Measurements from ENCODE around the gene SRD5A1. TPM values are rescaled to one million over a fixed set of nuclear protein-coding genes. Genes with fewer than 3 reads are reported as not detected.

The SRD5A1 gene
- total RNA-seq, 1 donor from 2014 or later: 21.6 TPM

GRCh38 chr5:6597557-6597956 lies 35.7 kb upstream of the SRD5A1 start:
- Mint-ChIP-seq H3K27me3 (ENCODE audit: unreplicated experiment) (no peaks in the 10 kb centered on the region), H3K4me1 (ENCODE audit: unreplicated experiment) (no peaks in the 10 kb centered on the region), H3K36me3 (ENCODE audit: low read depth, unreplicated experiment) (peaks cover 51% of the 10 kb centered on the region), H3K4me3 (ENCODE audit: unreplicated experiment) (no peak overlapping the region), H3K9me3 (ENCODE audit: unreplicated experiment) (no peaks in the 10 kb centered on the region), H3K27ac (ENCODE audit: unreplicated experiment) (no peak overlapping the region)
- DNase-seq (ENCODE audit: low spot score): no peak
- TF ChIP-seq CTCF (IDR thresholded peaks at IDR 0.05; ENCODE audit: unreplicated experiment): no peak

- Mint-ChIP-seq H3K9me3 (ENCODE audit: unreplicated experiment) (no peaks in the 10 kb centered on the region), H3K27ac (ENCODE audit: unreplicated experiment) (no peak overlapping the region), H3K27me3 (ENCODE audit: unreplicated experiment) (no peaks in the 10 kb centered on the region), H3K4me1 (ENCODE audit: unreplicated experiment) (no peaks in the 10 kb centered on the region), H3K36me3 (ENCODE audit: low read depth, unreplicated experiment) (peaks cover 51% of the 10 kb centered on the region), H3K4me3 (ENCODE audit: unreplicated experiment) (no peak overlapping the region)
- no peak for TF ChIP-seq CTCF (IDR thresholded peaks at IDR 0.05; ENCODE audit: unreplicated experiment)
- DNase-seq (ENCODE audit: low spot score): no peak
Measured at GRCh38 chr5:6598351-6598900, 34.8 kb upstream of the SRD5A1 start.

- H3K27ac Mint-ChIP-seq (ENCODE audit: unreplicated experiment): no peak overlapping the region
- no peaks in the 10 kb centered on the region for H3K27me3 Mint-ChIP-seq (ENCODE audit: unreplicated experiment)
- H3K9me3 Mint-ChIP-seq (ENCODE audit: unreplicated experiment): no peaks in the 10 kb centered on the region
- H3K4me3 Mint-ChIP-seq (ENCODE audit: unreplicated experiment): no peak overlapping the region
- H3K4me1 Mint-ChIP-seq (ENCODE audit: unreplicated experiment): no peaks in the 10 kb centered on the region
- peaks cover 61% of the 10 kb centered on the region for H3K36me3 Mint-ChIP-seq (ENCODE audit: low read depth, unreplicated experiment)
- no peak for DNase-seq (ENCODE audit: low spot score)
- no peak for TF ChIP-seq CTCF (IDR thresholded peaks at IDR 0.05; ENCODE audit: unreplicated experiment)
Measured at GRCh38 chr5:6599739-6600138, 33.5 kb upstream of the SRD5A1 start.

- no peak for TF ChIP-seq CTCF (IDR thresholded peaks at IDR 0.05; ENCODE audit: unreplicated experiment)
- DNase-seq (ENCODE audit: low spot score): no peak
- Mint-ChIP-seq H3K27ac (ENCODE audit: unreplicated experiment) (no peak overlapping the region), H3K9me3 (ENCODE audit: unreplicated experiment) (no peaks in the 10 kb centered on the region), H3K4me3 (ENCODE audit: unreplicated experiment) (no peak overlapping the region), H3K4me1 (ENCODE audit: unreplicated experiment) (no peaks in the 10 kb centered on the region), H3K36me3 (ENCODE audit: low read depth, unreplicated experiment) (peaks cover 67% of the 10 kb centered on the region), H3K27me3 (ENCODE audit: unreplicated experiment) (peaks cover 2% of the 10 kb centered on the region)
Measured at GRCh38 chr5:6601271-6601670, 32.0 kb upstream of the SRD5A1 start.

- H3K4me1 Mint-ChIP-seq (ENCODE audit: unreplicated experiment): no peaks in the 10 kb centered on the region
- no peaks in the 10 kb centered on the region for H3K9me3 Mint-ChIP-seq (ENCODE audit: unreplicated experiment)
- TF ChIP-seq CTCF (IDR thresholded peaks at IDR 0.05; ENCODE audit: unreplicated experiment): no peak
- H3K27me3 Mint-ChIP-seq (ENCODE audit: unreplicated experiment): peaks cover 2% of the 10 kb centered on the region
- H3K36me3 Mint-ChIP-seq (ENCODE audit: low read depth, unreplicated experiment): peaks cover 65% of the 10 kb centered on the region
- no peak for DNase-seq (ENCODE audit: low spot score)
- H3K27ac Mint-ChIP-seq (ENCODE audit: unreplicated experiment): no peak overlapping the region
- H3K4me3 Mint-ChIP-seq (ENCODE audit: unreplicated experiment): no peak overlapping the region
Measured at GRCh38 chr5:6601816-6602215, 31.4 kb upstream of the SRD5A1 start.

Measured in endothelial cell (in vitro differentiated cells).